ENCODE measurements around the gene MAPKAPK3. TPM values are rescaled to one million over a fixed set of nuclear protein-coding genes. Genes with fewer than 3 reads are reported as not detected.

Gene MAPKAPK3
- total RNA-seq, 1 donor from 2014 or later = 40.3 TPM

GRCh38 chr3:50571486-50571885 is 45.5 kb upstream of the MAPKAPK3 start:
- no peaks in the 10 kb centered on the region for H3K36me3 Mint-ChIP-seq
- no peak for TF ChIP-seq CTCF (conservative IDR thresholded peaks at IDR 0.05)
- peaks cover 14% of the 10 kb centered on the region for H3K4me1 Mint-ChIP-seq (ENCODE audit: unreplicated experiment)
- DNase-seq (ENCODE audit: extremely low spot score, unreplicated experiment) = no peak
- peaks cover 10% of the 10 kb centered on the region for H3K27me3 Mint-ChIP-seq
- H3K9me3 Mint-ChIP-seq = no peaks in the 10 kb centered on the region
- no peak overlapping the region for H3K27ac Mint-ChIP-seq
- H3K4me3 Mint-ChIP-seq = no peak overlapping the region

GRCh38 chr3:50572158-50572557 is 44.8 kb upstream of the MAPKAPK3 start:
- DNase-seq (ENCODE audit: extremely low spot score, unreplicated experiment) = no peak
- H3K27ac Mint-ChIP-seq = peak overlapping the region; percentile 29

GRCh38 chr3:50572801-50573371 is 44.1 kb upstream of the MAPKAPK3 start:
- Mint-ChIP-seq H3K27me3 (peaks cover 3% of the 10 kb centered on the region), H3K4me3 (no peak overlapping the region), H3K36me3 (no peaks in the 10 kb centered on the region), H3K9me3 (no peaks in the 10 kb centered on the region), H3K27ac (no peak overlapping the region), H3K4me1 (ENCODE audit: unreplicated experiment) (peaks cover 11% of the 10 kb centered on the region)
- TF ChIP-seq CTCF (conservative IDR thresholded peaks at IDR 0.05) = no peak
- DNase-seq (ENCODE audit: extremely low spot score, unreplicated experiment) = no peak

More at GRCh38 chr3:50572158-50572557, 44.8 kb upstream of the MAPKAPK3 start:
- Mint-ChIP-seq H3K4me1 (ENCODE audit: unreplicated experiment) (peaks cover 14% of the 10 kb centered on the region), H3K4me3 (peak overlapping the region; percentile 78), H3K9me3 (no peaks in the 10 kb centered on the region), H3K36me3 (no peaks in the 10 kb centered on the region), H3K27me3 (peaks cover 6% of the 10 kb centered on the region)
- TF ChIP-seq CTCF (conservative IDR thresholded peaks at IDR 0.05) = peak; percentile 84

GRCh38 chr3:50573566-50574443 is 43.1 kb upstream of the MAPKAPK3 start:
- TF ChIP-seq CTCF (conservative IDR thresholded peaks at IDR 0.05) = no peak
- H3K4me3 Mint-ChIP-seq = no peak overlapping the region

GRCh38 chr3:50574444-50574831 is 42.5 kb upstream of the MAPKAPK3 start:
- no peak for DNase-seq (ENCODE audit: extremely low spot score, unreplicated experiment)
- H3K9me3 Mint-ChIP-seq = no peaks in the 10 kb centered on the region
- peaks cover 8% of the 10 kb centered on the region for H3K4me1 Mint-ChIP-seq (ENCODE audit: unreplicated experiment)
- TF ChIP-seq CTCF (conservative IDR thresholded peaks at IDR 0.05) = no peak
- no peaks in the 10 kb centered on the region for H3K36me3 Mint-ChIP-seq
- H3K27me3 Mint-ChIP-seq = no peaks in the 10 kb centered on the region
- H3K4me3 Mint-ChIP-seq = no peak overlapping the region
- no peak overlapping the region for H3K27ac Mint-ChIP-seq

More at GRCh38 chr3:50573566-50574443, 43.1 kb upstream of the MAPKAPK3 start:
- H3K9me3 Mint-ChIP-seq = no peaks in the 10 kb centered on the region
- H3K4me1 Mint-ChIP-seq (ENCODE audit: unreplicated experiment) = peaks cover 8% of the 10 kb centered on the region
- H3K36me3 Mint-ChIP-seq = no peaks in the 10 kb centered on the region
- DNase-seq (ENCODE audit: extremely low spot score, unreplicated experiment) = no peak
- no peaks in the 10 kb centered on the region for H3K27me3 Mint-ChIP-seq
- H3K27ac Mint-ChIP-seq = no peak overlapping the region

All from type B pancreatic cell (in vitro differentiated cells).